GOT3 (cell line): ENCODE results near the gene UPF1.
"Not testable (repeated sequence)": the region's sequence is repeated elsewhere in the genome, so short reads cannot be mapped to it uniquely, and the experiment has no call there.

Source experiments
- DNase-seq: peaks from one replicate; lab custom pipeline; 2025; ENCODE audit warnings: mixed read lengths; lab: John Stamatoyannopoulos, UW

Gene UPF1

GRCh38 chr19:18898607-18899408 is 67.0 kb downstream of the UPF1 start:
- no peak for DNase-seq

GRCh38 chr19:18899624-18900560 is 68.1 kb downstream of the UPF1 start:
- no peak for DNase-seq

- DNase-seq: no peak
Measured at GRCh38 chr19:18900700-18901481, 69.1 kb downstream of the UPF1 start.

GRCh38 chr19:18901491-18901890 is 69.7 kb downstream of the UPF1 start:
- no peak for DNase-seq

GRCh38 chr19:18902519-18902918 is 70.8 kb downstream of the UPF1 start:
- not testable (repeated sequence) for DNase-seq

- DNase-seq: no peak
Measured at GRCh38 chr19:18903156-18904037, 71.6 kb downstream of the UPF1 start.

- no peak for DNase-seq
Measured at GRCh38 chr19:18904334-18905057, 72.7 kb downstream of the UPF1 start.

- no peak for DNase-seq
Measured at GRCh38 chr19:18905058-18905456, 73.3 kb downstream of the UPF1 start.

- no peak for DNase-seq
Measured at GRCh38 chr19:18905513-18906236, 73.9 kb downstream of the UPF1 start.

GRCh38 chr19:18906605-18907519 is 75.1 kb downstream of the UPF1 start:
- no peak for DNase-seq

- no peak for DNase-seq
Measured at GRCh38 chr19:18908917-18909619, 77.3 kb downstream of the UPF1 start.

- no peak for DNase-seq
Measured at GRCh38 chr19:18910010-18910409, 78.3 kb downstream of the UPF1 start.

GRCh38 chr19:18910801-18911436 is 79.2 kb downstream of the UPF1 start:
- no peak for DNase-seq

GRCh38 chr19:18912933-18913332 is 81.2 kb downstream of the UPF1 start:
- DNase-seq: no peak

GRCh38 chr19:18913466-18913865 is 81.7 kb downstream of the UPF1 start:
- no peak for DNase-seq

GRCh38 chr19:18915639-18916038 is 83.9 kb downstream of the UPF1 start:
- DNase-seq: no peak

GRCh38 chr19:18917593-18917992 is 85.8 kb downstream of the UPF1 start:
- not testable (repeated sequence) for DNase-seq
